Daoy (cell line): ENCODE measurements around the gene PTPDC1. TPM values are rescaled to one million over a fixed set of nuclear protein-coding genes. Genes with fewer than 3 reads are reported as not detected.

Source experiments
- DNase-seq: peaks from one replicate; pipeline ENCODE4 v3.0.0-alpha.2; 2015; ENCODE audit warnings: low read depth
- total RNA-seq: library from RNA; depleted of rRNA; stranded (reverse); fragments of >200 nt; shearing (Covaris generic); gene quantifications from 2 replicates; pipeline ENCODE4 v1.2.3, GENCODE V29; 2014; rRNA removed

PTPDC1 gene
- total RNA-seq: 8.6 and 10.6 TPM in 2 replicates

DNA sequence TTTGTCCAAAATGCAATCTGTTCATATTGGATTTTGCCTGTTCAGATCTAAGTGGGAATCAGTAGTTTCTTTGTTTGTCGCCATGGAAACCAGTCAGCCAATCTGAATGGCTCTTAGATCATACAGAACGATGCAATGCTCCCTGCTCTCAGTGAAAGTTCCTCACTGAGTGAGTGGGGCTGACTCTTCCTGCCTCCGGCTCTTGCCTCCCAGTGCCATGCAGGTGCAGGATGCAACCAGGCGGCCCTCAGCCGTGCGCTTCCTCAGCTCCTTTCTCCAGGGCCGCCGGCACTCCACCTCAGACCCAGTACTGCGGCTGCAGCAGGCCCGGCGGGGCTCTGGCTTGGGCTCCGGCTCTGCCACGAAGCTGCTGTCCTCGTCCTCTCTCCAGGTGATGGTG, at the start of gene PTPDC1:
PTPDC1 (plus strand) TSS at position 151 of the 400 bp plus-strand sequence; CDS start at position 218, 67 bp downstream.
- peak; percentile 32 for DNase-seq

GRCh38 chr9:94034511-94034910, 49.8 kb upstream of the PTPDC1 start:
- DNase-seq: no peak

- no peak for DNase-seq
Measured at GRCh38 chr9:94039786-94040185, 44.5 kb upstream of the PTPDC1 start.

GRCh38 chr9:94042516-94043360, 41.5 kb upstream of the PTPDC1 start:
- DNase-seq: no peak

- DNase-seq: no peak
Measured at GRCh38 chr9:94054716-94055115, 29.5 kb upstream of the PTPDC1 start.

DNA sequence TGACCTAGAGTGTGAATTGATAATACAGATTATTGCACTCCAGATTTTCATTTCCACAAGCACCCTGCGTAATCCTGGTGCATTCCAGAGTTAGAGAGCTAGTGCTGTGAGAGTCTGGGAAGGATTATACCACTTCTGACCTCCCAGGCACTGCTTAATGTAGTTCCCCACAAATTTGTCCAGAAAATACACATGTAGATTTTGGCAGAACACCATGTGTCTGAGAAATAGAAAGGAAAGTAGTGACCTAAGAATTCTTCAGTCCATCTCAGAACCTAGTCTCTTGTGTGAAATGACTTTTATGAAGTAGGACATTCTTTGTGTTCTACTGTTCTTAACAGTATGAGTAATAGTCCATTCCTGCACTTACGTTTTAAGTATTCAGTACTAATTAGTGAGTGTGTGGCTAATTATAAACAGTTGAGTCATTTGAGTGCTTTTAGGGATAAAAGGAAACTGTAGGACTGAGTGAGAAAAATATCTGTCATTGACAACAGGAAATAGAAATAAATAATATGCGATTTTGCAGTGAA, 27.8 kb upstream of the PTPDC1 start:
- no peak for DNase-seq

DNA sequence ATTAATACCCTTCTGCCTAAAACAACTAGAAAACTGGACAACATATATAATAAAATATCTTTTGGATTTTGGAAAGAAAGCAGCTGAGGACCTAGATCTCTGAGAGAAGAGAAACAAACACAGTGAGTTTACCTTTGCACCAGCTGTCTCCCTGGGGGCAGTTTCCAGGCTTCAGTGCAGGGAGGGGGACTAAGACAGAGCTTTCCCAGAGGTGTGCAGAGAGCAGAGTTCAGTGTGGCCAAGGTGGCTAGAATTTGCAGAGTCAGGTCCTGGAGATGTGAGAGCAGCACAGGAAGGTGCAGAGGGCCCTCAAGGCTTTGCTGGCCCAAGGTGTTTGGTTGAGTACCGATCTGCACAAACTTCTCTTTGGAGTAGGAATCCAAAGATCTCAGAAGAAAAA, 26.3 kb upstream of the PTPDC1 start:
- no peak for DNase-seq

DNA sequence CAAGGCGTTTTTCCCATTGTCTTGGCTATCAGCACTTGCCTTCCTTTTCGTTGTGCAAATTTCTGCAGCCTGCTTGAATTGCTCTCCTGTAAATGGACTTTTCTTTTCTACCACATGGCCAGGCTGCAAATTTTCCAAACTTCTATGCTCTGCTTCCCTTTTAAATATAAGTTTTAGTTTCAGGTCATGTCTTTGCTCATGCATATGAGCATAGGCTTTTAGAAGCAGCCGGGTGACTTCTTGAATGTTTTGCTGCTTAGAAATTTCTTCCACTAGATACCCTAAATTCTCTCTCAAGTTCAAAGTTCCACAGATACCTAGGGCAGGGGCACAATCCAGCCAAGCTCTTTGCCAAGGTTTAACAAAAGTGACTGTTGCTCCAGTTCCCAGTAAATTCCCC, 22.4 kb upstream of the PTPDC1 start:
- no peak for DNase-seq

DNA sequence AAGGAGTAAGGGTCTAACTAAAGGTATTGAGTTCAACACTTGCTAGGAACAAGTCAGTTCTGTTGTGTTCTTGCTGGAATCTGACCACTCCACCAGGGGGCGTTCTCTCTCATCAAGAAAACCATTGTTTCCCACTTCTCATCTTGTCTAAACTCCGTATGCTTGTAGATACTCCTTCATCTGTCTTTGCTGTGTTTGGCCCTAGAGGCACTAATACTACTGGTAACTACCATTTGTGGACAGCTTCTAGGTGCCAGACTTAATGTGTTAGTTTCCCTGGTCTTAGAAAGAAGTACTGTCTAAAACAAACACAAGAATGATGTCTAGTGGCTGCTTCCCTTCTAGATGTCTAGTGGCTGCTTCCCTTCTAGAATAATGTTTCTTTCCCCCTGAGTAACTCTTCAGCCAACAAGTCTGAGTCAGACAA, 18.7 kb upstream of the PTPDC1 start:
- DNase-seq: peak; percentile 72

GRCh38 chr9:94068257-94068656, 16.0 kb upstream of the PTPDC1 start:
- no peak for DNase-seq

GRCh38 chr9:94076557-94076956, 7.7 kb upstream of the PTPDC1 start:
- DNase-seq: no peak

DNA sequence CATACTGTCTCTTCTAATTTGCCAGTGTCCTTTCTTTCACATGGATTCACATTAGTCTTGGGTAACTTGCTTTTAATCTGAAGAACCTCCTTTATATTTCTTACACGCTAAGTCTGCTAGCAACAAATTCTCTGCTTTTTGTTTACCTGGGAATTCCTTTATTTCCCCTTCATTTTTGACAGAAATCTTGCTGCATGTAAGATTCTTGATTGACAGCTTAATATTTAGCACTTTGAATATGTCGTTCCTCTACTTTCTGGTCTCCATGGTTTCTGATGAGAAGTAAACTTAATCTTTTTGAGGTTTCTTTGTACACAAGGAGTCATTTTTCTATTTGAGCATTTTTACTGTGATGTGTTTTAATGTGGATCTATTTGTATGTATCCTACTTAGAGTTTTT, 6.2 kb upstream of the PTPDC1 start:
- DNase-seq: no peak

DNA sequence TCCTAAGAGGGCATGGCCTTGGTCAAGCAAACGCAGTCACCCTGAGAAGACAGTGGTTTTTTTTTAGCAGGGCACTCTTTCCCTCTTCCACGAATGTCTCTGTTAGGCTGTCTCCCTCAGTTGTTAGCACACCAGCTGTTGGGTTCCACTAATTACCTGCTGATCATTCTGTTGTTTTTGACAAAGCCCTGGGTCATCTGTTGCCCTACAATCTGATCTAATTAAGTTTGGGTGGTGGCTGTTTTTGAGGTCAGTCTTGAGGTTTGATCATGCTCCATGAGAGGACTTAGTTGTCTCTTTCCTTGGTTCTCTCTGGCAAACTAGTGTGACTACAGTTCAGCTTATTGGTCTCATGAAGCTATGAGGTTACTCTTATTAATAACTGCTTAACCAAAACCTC, 5.0 kb upstream of the PTPDC1 start:
- no peak for DNase-seq

DNA sequence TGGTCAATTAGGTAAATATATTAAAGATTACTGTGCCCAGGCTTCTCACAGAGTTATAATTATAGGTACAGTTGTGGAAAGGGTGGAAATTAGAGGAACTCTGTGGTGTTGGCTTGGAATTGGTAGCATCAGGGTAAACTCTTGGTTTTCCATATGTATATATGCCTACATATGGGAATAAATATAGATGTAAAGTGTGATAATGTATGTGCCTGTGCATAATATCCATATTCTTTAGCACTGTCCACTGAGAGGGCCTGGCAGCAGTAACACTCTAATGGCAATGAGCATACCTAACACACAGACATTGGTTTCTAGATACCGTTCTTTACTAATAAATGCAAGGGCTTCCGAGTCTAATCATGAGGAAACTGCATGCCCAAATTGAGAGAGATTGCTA, 4.0 kb upstream of the PTPDC1 start:
- DNase-seq: no peak

DNA sequence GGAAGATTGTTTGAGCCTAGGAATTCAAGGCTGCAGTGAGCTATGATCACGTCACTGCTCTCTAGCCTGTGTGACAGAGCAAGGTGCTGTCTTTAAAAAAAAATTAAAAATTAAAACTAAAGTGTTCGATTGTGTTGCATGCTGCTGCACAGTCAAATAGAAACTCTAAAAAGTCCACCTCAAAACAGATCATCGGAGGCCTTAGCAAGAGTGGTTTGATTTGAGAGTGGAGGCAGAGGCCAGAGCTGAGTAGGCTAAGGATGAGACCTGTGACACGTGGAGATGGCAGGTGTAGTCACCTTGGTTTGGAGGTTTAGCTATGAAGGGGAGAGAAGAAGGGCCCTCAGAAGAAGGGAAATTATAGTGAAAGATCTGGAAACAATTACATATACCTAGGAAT, 2.8 kb upstream of the PTPDC1 start:
- no peak for DNase-seq

- DNase-seq: no peak
Measured at GRCh38 chr9:94081864-94082463, 2.3 kb upstream of the PTPDC1 start.

GRCh38 chr9:94082553-94082952, 1.7 kb upstream of the PTPDC1 start:
- no peak for DNase-seq

DNA sequence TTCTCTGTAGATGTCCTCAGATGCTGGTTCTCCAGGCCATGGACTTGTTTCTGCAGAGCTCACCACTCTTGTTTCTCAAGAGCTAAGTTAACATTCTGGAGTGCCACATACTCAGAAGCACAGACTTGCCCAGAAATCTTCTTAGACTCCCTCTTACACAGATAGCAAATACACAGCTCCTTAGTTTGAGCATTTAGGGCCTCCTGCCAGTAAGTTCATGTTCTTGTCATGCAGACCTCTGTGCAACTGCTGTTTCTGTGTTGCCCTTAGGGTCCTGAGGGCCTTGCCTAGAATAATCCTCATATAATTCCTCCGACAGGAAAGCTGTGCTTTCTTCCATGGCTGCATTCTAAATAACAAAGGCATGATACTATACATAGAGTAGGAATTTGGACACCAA, 1.3 kb upstream of the PTPDC1 start:
- no peak for DNase-seq

DNA sequence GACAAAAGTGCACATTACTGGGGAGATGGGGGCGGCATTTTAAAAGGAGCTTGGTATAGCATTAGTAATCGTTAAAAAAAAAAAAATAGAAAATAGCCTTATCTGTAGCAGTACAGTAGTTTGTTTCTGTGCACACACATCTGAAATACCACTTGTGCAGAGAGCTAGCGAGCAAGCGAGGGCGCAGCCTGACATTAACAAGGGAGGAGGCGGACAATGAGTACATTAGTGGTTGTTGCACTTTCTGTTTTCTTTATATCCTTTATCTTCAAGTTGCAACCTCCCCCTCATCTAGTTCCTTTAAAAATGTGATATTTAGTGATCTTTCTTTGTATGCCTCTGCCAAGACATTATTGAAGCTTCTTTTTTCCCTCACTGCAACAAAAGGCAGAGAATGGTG, 880 bp upstream of the PTPDC1 start:
- no peak for DNase-seq

GRCh38 chr9:94085062-94085639, 887 bp downstream of the PTPDC1 start:
- peak; percentile 83 for DNase-seq

- DNase-seq: peak; percentile 42
Measured at GRCh38 chr9:94086486-94087345, 2.5 kb downstream of the PTPDC1 start.
